CD4-positive, CD25-positive, alpha-beta regulatory T cell (primary cell): ENCODE results near the gene PTPN1. TPM values are rescaled to one million over a fixed set of nuclear protein-coding genes. Genes with fewer than 3 reads are reported as not detected.
"Not testable (repeated sequence)": the region's sequence is repeated elsewhere in the genome, so short reads cannot be mapped to it uniquely, and the experiment has no call there.

Experiments used
- ATAC-seq, 2 donors: fragments of 150-1000 bp; cut with Tn5 transposase; one replicate each; pipeline ENCODE4 v1.10.0; 2021; ENCODE audit warnings: low read depth in 2 of 2, moderate number of reproducible peaks in 2 of 2, moderate library complexity in 1 of 2
- DNase-seq, 3 donors: peaks; one replicate each; pipeline versions ENCODE4 v3.0.0 to v3.0.0-alpha.2; 2012 to 2022; ENCODE audit warnings: mixed read lengths in 1 of 3
- H3K27ac ChIP-seq: one replicate; pipeline ENCODE4 v1.7.0; 2013; ENCODE audit warnings: mild to moderate bottlenecking, low read length; ENCODE audit not compliant: insufficient read depth, poor library complexity, severe bottlenecking
- H3K27me3 ChIP-seq: one replicate; pipeline ENCODE4 v1.7.0; 2013; ENCODE audit warnings: low read length; ENCODE audit not compliant: control insufficient read depth, insufficient read depth
- H3K36me3 ChIP-seq: one replicate; pipeline ENCODE4 v1.7.0; 2013; ENCODE audit warnings: mild to moderate bottlenecking, low read length, moderate library complexity; ENCODE audit not compliant: control insufficient read depth, insufficient read depth
- H3K4me1 ChIP-seq: 2 replicates; pipeline ENCODE4 v1.7.0; 2013; ENCODE audit warnings: mild to moderate bottlenecking, low read length; ENCODE audit not compliant: insufficient read depth, control insufficient read depth, poor library complexity, severe bottlenecking
- H3K4me3 ChIP-seq: one replicate; pipeline ENCODE4 v1.7.0; 2013; ENCODE audit warnings: low read depth, mild to moderate bottlenecking, low read length, moderate library complexity
- H3K9me3 ChIP-seq, 2 experiments: 1 replicate in 1 of 2; 2 replicates in 1 of 2; pipeline ENCODE4 v1.7.0; 2013; ENCODE audit warnings: low read length in 2 of 2, mild to moderate bottlenecking in 1 of 2, moderate library complexity in 1 of 2; ENCODE audit not compliant: control insufficient read depth in 2 of 2
- H3K27ac Mint-ChIP-seq, 3 donors: one replicate each; pipeline ENCODE4 v1.8.0; 2020 to 2022; ENCODE audit warnings: mild to moderate bottlenecking in 3 of 3, mixed read lengths in 3 of 3, moderate library complexity in 2 of 3
- H3K27me3 Mint-ChIP-seq: one replicate; pipeline ENCODE4 v1.8.0; 2022; ENCODE audit warnings: mild to moderate bottlenecking, mixed read lengths
- H3K36me3 Mint-ChIP-seq: one replicate; pipeline ENCODE4 v1.8.0; 2020; ENCODE audit warnings: mixed read lengths
- H3K4me1 Mint-ChIP-seq, 4 donors: one replicate each; pipeline ENCODE4 v1.8.0; 2020 to 2022; ENCODE audit warnings: mixed read lengths in 4 of 4, mild to moderate bottlenecking in 1 of 4
- H3K4me3 Mint-ChIP-seq, 4 donors: one replicate each; pipeline ENCODE4 v1.8.0; 2020 to 2022; ENCODE audit warnings: mild to moderate bottlenecking in 4 of 4, mixed read lengths in 4 of 4, moderate library complexity in 3 of 4
- H3K9me3 Mint-ChIP-seq, 7 donors: one replicate each; pipeline ENCODE4 v1.8.0; 2020 to 2022; ENCODE audit warnings: mixed read lengths in 7 of 7, mild to moderate bottlenecking in 3 of 7, moderate library complexity in 2 of 7
- polyA plus RNA-seq, 4 donors: library from polyadenylated mRNA; unstranded; fragments of 300-500 nt; fragmentation: Illumina TruSeq; gene quantifications; one replicate each; pipeline ENCODE4 v1.2.3, GENCODE V29; 2021
- total RNA-seq: library from RNA; stranded (reverse); gene quantifications from one replicate; pipeline ENCODE4 v1.2.3, GENCODE V29; 2022

The PTPN1 gene
- total and polyA plus RNA-seq, 5 donors from 2014 or later, result 27.1 to 76.3 (median 31.7) TPM

DNA sequence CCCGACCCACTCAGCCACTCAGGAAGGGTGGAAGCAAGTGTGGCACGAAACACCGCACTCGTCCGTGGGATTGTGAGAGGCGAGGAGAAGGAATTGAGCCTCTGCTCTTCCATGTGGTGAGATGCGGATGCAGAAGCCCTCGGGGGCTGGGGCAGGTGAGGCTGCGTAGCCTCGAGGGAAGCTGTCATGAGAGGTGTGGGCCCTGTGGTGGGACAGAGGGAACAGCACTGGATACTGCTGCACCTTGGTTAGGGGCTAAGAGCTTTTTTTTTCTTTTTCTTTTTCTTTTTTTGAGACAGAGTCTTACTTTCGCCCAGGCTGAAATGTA, 86.5 kb downstream of the PTPN1 start:
- H3K27ac ChIP-seq, result no peak overlapping the region
- no peaks in the 10 kb centered on the region for H3K4me1 ChIP-seq
- H3K9me3 ChIP-seq, result no peaks in the 10 kb centered on the region
- no peaks in the 10 kb centered on the region for H3K27me3 ChIP-seq
- Mint-ChIP-seq H3K27ac (no peak overlapping the region), H3K36me3 (no peaks in the 10 kb centered on the region), H3K27me3 (peaks cover 13% of the 10 kb centered on the region), H3K9me3 (no peaks in the 10 kb centered on the region), H3K4me3 (no peak overlapping the region), H3K4me1 (peaks cover 0 to 6% (median 0%) of the 10 kb centered on the region in 4 donors)
- DNase-seq (no peak), ATAC-seq (no peak)
- H3K4me3 ChIP-seq, result no peak overlapping the region
- no peaks in the 10 kb centered on the region for H3K36me3 ChIP-seq

DNA sequence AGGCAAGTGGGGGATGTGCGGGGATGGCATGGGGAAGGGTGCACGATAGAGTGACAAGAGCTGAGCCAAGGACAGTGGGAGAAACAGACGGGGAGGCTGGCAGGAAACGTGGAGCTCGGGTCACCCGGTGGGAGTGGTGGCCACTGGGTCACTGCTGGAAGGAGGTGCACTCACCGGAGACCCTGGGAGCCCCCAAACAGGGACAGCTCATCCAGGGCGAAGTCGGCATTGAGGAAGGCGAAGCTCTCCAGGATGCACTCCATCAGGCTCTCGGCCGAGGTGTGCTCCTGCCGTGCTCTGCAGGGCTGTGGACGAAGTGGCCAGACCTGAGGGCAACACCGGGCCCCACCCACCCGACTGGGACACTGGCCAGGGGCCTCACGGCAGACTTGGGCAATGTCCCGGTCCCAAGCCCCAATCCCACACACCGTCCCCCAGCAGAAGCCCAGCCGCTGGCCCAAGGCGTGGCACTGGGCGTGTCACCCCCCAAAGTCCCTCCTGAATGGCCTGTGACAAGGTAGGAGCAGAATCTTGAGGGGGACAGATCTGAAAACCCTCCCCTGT, 87.3 kb downstream of the PTPN1 start:
- H3K36me3 Mint-ChIP-seq, result no peaks in the 10 kb centered on the region
- H3K27me3 ChIP-seq, result no peaks in the 10 kb centered on the region

GRCh38 chr20:50598074-50598473, 87.9 kb downstream of the PTPN1 start:
- no peaks in the 10 kb centered on the region for H3K9me3 ChIP-seq
- H3K36me3 Mint-ChIP-seq, result no peaks in the 10 kb centered on the region
- no peak overlapping the region for H3K27ac ChIP-seq
- ATAC-seq (no peak), DNase-seq (no peak)
- H3K27ac Mint-ChIP-seq, result no peak overlapping the region
- H3K4me1 ChIP-seq, result no peaks in the 10 kb centered on the region
- H3K4me1 Mint-ChIP-seq, result peaks cover 0 to 6% (median 0%) of the 10 kb centered on the region in 4 donors
- H3K27me3 Mint-ChIP-seq, result peaks cover 17% of the 10 kb centered on the region
- no peak overlapping the region for H3K4me3 Mint-ChIP-seq
- no peaks in the 10 kb centered on the region for H3K36me3 ChIP-seq
- no peaks in the 10 kb centered on the region for H3K9me3 Mint-ChIP-seq
- no peak overlapping the region for H3K4me3 ChIP-seq
- H3K27me3 ChIP-seq, result no peaks in the 10 kb centered on the region

More for the DNA sequence above, 87.3 kb downstream of the PTPN1 start:
- Histone ChIP-seq H3K36me3 (no peaks in the 10 kb centered on the region), H3K27ac (no peak overlapping the region), H3K4me3 (no peak overlapping the region), H3K9me3 (no peaks in the 10 kb centered on the region), H3K4me1 (no peaks in the 10 kb centered on the region)
- ATAC-seq (no peak), DNase-seq (no peak)
- peaks cover 0 to 6% (median 0%) of the 10 kb centered on the region in 4 donors for H3K4me1 Mint-ChIP-seq
- H3K27me3 Mint-ChIP-seq, result peaks cover 13% of the 10 kb centered on the region
- no peak overlapping the region for H3K27ac Mint-ChIP-seq
- peak overlapping the region in 1 of 4 donors; percentile 71 for H3K4me3 Mint-ChIP-seq
- no peaks in the 10 kb centered on the region for H3K9me3 Mint-ChIP-seq

DNA sequence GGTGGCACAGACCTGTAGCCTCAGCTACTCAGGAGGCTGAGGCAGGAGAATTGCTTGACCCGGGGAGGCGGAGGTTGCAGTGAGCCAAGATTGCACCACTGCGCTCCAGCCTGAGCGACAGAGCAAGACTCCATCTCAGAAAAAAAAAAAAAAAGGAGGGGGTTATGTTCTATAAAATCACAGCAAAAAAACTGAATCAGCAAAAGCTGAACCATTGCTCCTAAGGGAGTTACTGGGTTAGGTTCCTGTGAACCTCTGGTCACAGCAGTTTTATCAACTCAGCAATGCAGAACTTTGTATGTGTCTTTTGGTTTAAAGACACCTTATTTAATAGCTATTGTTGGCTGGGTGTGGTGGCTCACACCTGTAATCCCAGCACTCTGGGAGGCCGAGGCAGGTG, 88.6 kb downstream of the PTPN1 start:
- Mint-ChIP-seq H3K27me3 (peaks cover 22% of the 10 kb centered on the region), H3K4me3 (peak overlapping the region in 1 of 4 donors; percentile 19)
- H3K27ac Mint-ChIP-seq, H3K27ac ChIP-seq, H3K36me3 Mint-ChIP-seq, H3K4me1 Mint-ChIP-seq, H3K27me3 ChIP-seq, H3K9me3 Mint-ChIP-seq, ATAC-seq, H3K36me3 ChIP-seq, DNase-seq, H3K9me3 ChIP-seq, H3K4me1 ChIP-seq, H3K4me3 ChIP-seq: not testable (repeated sequence)

DNA sequence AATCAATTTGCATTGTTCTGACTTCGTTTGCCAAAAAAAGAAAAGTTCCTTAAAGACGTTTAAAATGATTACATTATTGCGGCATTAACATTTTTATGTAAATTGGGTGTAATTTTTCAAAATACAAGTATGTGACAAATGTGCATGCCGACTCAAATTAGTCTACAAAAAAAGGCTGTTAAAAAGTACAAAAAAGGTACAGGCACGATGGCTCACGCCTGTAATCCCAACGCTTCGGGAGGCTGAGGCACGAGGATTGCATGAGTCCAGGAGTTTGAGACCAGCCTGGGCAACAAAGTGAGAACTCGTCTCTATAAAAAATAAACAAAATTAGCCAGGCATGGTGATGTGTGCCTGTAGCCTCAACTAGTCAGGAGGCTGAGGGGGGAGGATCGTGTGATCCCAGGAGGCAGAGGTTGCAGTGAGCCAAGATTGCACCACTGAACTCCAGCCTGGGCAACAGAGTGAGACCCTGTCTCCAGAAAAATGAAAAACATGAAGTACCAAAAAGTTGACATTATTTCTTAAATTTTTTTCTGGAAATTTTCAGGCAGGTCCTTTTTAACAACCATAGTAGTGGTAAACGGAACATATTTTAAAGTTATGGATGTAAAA, 90.2 kb downstream of the PTPN1 start:
- no peaks in the 10 kb centered on the region for H3K9me3 Mint-ChIP-seq
- peaks cover 0 to 5% (median 0%) of the 10 kb centered on the region in 4 donors for H3K4me1 Mint-ChIP-seq
- DNase-seq (no peak), ATAC-seq (no peak)
- no peaks in the 10 kb centered on the region for H3K36me3 Mint-ChIP-seq
- H3K27ac Mint-ChIP-seq, result peak overlapping the region in 2 of 3 donors; percentile 20 to 26
- Histone ChIP-seq H3K4me1 (no peaks in the 10 kb centered on the region), H3K9me3 (no peaks in the 10 kb centered on the region), H3K36me3 (no peaks in the 10 kb centered on the region), H3K4me3 (no peak overlapping the region), H3K27ac (no peak overlapping the region), H3K27me3 (no peaks in the 10 kb centered on the region)
- H3K27me3 Mint-ChIP-seq, result peaks cover 32% of the 10 kb centered on the region
- peak overlapping the region in 1 of 4 donors; percentile 28 for H3K4me3 Mint-ChIP-seq

GRCh38 chr20:50601511-50602431, 91.6 kb downstream of the PTPN1 start:
- no peaks in the 10 kb centered on the region for H3K9me3 Mint-ChIP-seq
- H3K27ac Mint-ChIP-seq, result no peak overlapping the region
- H3K36me3 ChIP-seq, result no peaks in the 10 kb centered on the region
- H3K4me1 ChIP-seq, result no peaks in the 10 kb centered on the region
- H3K27me3 Mint-ChIP-seq, result peaks cover 32% of the 10 kb centered on the region
- no peak overlapping the region for H3K4me3 ChIP-seq
- H3K36me3 Mint-ChIP-seq, result no peaks in the 10 kb centered on the region
- no peak overlapping the region for H3K27ac ChIP-seq
- H3K27me3 ChIP-seq, result no peaks in the 10 kb centered on the region
- H3K4me1 Mint-ChIP-seq, result no peaks in the 10 kb centered on the region
- H3K4me3 Mint-ChIP-seq, result no peak overlapping the region
- DNase-seq (no peak), ATAC-seq (no peak)
- H3K9me3 ChIP-seq, result no peaks in the 10 kb centered on the region

- Histone ChIP-seq H3K36me3 (no peaks in the 10 kb centered on the region), H3K27ac (no peak overlapping the region), H3K4me1 (no peaks in the 10 kb centered on the region), H3K4me3 (no peak overlapping the region), H3K9me3 (no peaks in the 10 kb centered on the region), H3K27me3 (no peaks in the 10 kb centered on the region)
- no peak overlapping the region for H3K27ac Mint-ChIP-seq
- peaks cover 35% of the 10 kb centered on the region for H3K27me3 Mint-ChIP-seq
- no peaks in the 10 kb centered on the region for H3K4me1 Mint-ChIP-seq
- no peaks in the 10 kb centered on the region for H3K36me3 Mint-ChIP-seq
- no peaks in the 10 kb centered on the region for H3K9me3 Mint-ChIP-seq
- no peak for DNase-seq
- H3K4me3 Mint-ChIP-seq, result no peak overlapping the region
- no peak for ATAC-seq
These were observed 92.4 kb downstream of the PTPN1 start for GRCh38 chr20:50602432-50603088.
